NB4 (cell line): ENCODE results near the gene AUP1.

ENCODE experiments used
- POLR2A ChIP-seq: IDR thresholded peaks from 2 replicates; pipeline ENCODE4 v1.6.1; 2011; ENCODE audit warnings: mild to moderate bottlenecking; ENCODE audit not compliant: insufficient read length; ENCODE audit errors: extremely low read depth
- TF ChIP-seq, protein P1 (sequence below): IDR thresholded peaks from one replicate; pipeline ENCODE4 v1.5.1; 2012; ENCODE audit warnings: low read depth, low read length

DNA sequence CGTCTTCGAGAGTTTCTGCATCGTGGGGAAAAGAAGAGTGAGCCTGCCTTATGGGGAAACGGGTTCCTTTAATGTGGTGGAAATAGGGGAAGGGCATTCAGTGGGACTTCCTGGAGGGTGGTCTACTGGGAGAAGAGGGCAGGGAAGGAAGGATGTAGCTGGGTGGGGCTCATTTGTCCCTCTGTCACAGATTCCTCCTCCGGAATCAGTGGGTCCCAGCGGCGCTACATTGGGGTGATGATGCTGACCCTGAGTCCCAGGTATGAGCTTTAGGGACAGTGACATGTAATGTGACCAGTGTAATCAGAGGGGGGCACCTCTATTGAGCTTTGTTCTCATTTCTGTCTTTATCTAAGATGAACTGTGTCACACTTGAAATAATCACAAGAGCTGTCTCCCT, 2.2 kb upstream of the AUP1 start:
- TF ChIP-seq, protein P1, sequence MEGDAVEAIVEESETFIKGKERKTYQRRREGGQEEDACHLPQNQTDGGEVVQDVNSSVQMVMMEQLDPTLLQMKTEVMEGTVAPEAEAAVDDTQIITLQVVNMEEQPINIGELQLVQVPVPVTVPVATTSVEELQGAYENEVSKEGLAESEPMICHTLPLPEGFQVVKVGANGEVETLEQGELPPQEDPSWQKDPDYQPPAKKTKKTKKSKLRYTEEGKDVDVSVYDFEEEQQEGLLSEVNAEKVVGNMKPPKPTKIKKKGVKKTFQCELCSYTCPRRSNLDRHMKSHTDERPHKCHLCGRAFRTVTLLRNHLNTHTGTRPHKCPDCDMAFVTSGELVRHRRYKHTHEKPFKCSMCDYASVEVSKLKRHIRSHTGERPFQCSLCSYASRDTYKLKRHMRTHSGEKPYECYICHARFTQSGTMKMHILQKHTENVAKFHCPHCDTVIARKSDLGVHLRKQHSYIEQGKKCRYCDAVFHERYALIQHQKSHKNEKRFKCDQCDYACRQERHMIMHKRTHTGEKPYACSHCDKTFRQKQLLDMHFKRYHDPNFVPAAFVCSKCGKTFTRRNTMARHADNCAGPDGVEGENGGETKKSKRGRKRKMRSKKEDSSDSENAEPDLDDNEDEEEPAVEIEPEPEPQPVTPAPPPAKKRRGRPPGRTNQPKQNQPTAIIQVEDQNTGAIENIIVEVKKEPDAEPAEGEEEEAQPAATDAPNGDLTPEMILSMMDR: no peak
- no peak for TF ChIP-seq POLR2A
